Liver (tissue), 9 donors: ENCODE measurements around the gene CASP8AP2. TPM values are rescaled to one million over a fixed set of nuclear protein-coding genes. Genes with fewer than 3 reads are reported as not detected.

Source experiments
- DNase-seq: peaks from one replicate; pipeline ENCODE4 v3.0.0-alpha.2; 2017; ENCODE audit warnings: low spot score
- H3K27ac ChIP-seq, 2 donors: one replicate each; pipeline ENCODE4 v1.7.0; 2013; ENCODE audit warnings: inconsistent platforms in 2 of 2, low read length in 2 of 2, control low read depth in 1 of 2, low read depth in 1 of 2, mild to moderate bottlenecking in 1 of 2
- H3K27me3 ChIP-seq, 4 donors: one replicate each; pipeline versions ENCODE4 v1.6.1 to v1.7.0; 2013; ENCODE audit warnings: low read length in 3 of 4, inconsistent platforms in 1 of 4, mild to moderate bottlenecking in 1 of 4, moderate library complexity in 1 of 4; ENCODE audit not compliant: control insufficient read depth in 4 of 4, insufficient read depth in 4 of 4
- H3K36me3 ChIP-seq, 4 donors: one replicate each; pipeline versions ENCODE4 v1.6.1 to v1.7.0; 2013; ENCODE audit warnings: low read length in 3 of 4, mild to moderate bottlenecking in 3 of 4, low read depth in 1 of 4, moderate library complexity in 1 of 4; ENCODE audit not compliant: control insufficient read depth in 4 of 4, insufficient read depth in 3 of 4
- H3K4me1 ChIP-seq, 4 donors: one replicate each; pipeline versions ENCODE4 v1.6.1 to v1.7.0; 2013; ENCODE audit warnings: low read length in 3 of 4, mild to moderate bottlenecking in 3 of 4, moderate library complexity in 1 of 4; ENCODE audit not compliant: control insufficient read depth in 4 of 4, insufficient read depth in 4 of 4
- H3K4me3 ChIP-seq, 3 donors: one replicate each; pipeline versions ENCODE4 v1.6.1 to v1.7.0; 2013; ENCODE audit warnings: low read length in 3 of 3, control low read depth in 1 of 3, low read depth in 1 of 3, mild to moderate bottlenecking in 1 of 3
- H3K9ac ChIP-seq, 2 donors: one replicate each; pipeline ENCODE4 v1.7.0; 2013; ENCODE audit warnings: low read length in 2 of 2, mild to moderate bottlenecking in 2 of 2, moderate library complexity in 2 of 2, control low read depth in 1 of 2, low read depth in 1 of 2
- H3K9me3 ChIP-seq, 4 donors: one replicate each; pipeline versions ENCODE4 v1.6.1 to v1.7.0; 2013; ENCODE audit warnings: low read length in 3 of 4; ENCODE audit not compliant: control insufficient read depth in 4 of 4
- ATF3 ChIP-seq: IDR thresholded peaks from 2 replicates; pipeline ENCODE4 v1.6.1; 2016; ENCODE audit warnings: antibody characterized with exemption
- CTCF ChIP-seq: fragments of 150-350 bp; IDR thresholded peaks from 2 replicates; pipeline ENCODE4 v1.5.1; 2017; ENCODE audit warnings: improper control_type of control experiment, low read depth, low read length; ENCODE audit not compliant: missing input control
- EGR1 ChIP-seq, 2 donors: IDR thresholded peaks; 2 replicates each; pipeline ENCODE4 v1.6.1; 2016 to 2018; ENCODE audit warnings: antibody characterized with exemption in 2 of 2, low read depth in 2 of 2
- FOXA1 ChIP-seq: IDR thresholded peaks from 2 replicates; pipeline ENCODE4 v1.6.1; 2016; ENCODE audit warnings: antibody characterized with exemption
- FOXA2 ChIP-seq: IDR thresholded peaks from 2 replicates; pipeline ENCODE4 v1.6.1; 2016; ENCODE audit warnings: antibody characterized with exemption
- GABPA ChIP-seq, 2 donors: IDR thresholded peaks in 1 of 2; conservative IDR thresholded peaks in 1 of 2; 2 replicates each; pipeline ENCODE4 v1.6.1; 2016; ENCODE audit warnings: antibody characterized with exemption in 2 of 2, mild to moderate bottlenecking in 1 of 2, moderate library complexity in 1 of 2
- HNF4A ChIP-seq, 2 donors: conservative IDR thresholded peaks; 2 replicates each; pipeline ENCODE4 v1.6.1; 2016; ENCODE audit warnings: antibody characterized with exemption in 2 of 2, mild to moderate bottlenecking in 2 of 2
- HNF4G ChIP-seq: IDR thresholded peaks from 2 replicates; pipeline ENCODE4 v1.6.1; 2016; ENCODE audit warnings: antibody characterized with exemption
- JUND ChIP-seq, 2 donors: IDR thresholded peaks; 2 replicates each; pipeline ENCODE4 v1.6.1; 2016; ENCODE audit warnings: antibody characterized with exemption in 2 of 2
- MAX ChIP-seq: IDR thresholded peaks from 2 replicates; pipeline ENCODE4 v1.6.1; 2016; ENCODE audit warnings: antibody characterized with exemption
- NR2F2 ChIP-seq: IDR thresholded peaks from 2 replicates; pipeline ENCODE4 v1.6.1; 2016; ENCODE audit warnings: antibody characterized with exemption
- RAD21 ChIP-seq, 2 donors: IDR thresholded peaks; 2 replicates each; pipeline ENCODE4 v1.6.1; 2016; ENCODE audit warnings: antibody characterized with exemption in 2 of 2, mild to moderate bottlenecking in 2 of 2
- REST ChIP-seq: IDR thresholded peaks from 2 replicates; pipeline ENCODE4 v1.6.1; 2016; ENCODE audit warnings: antibody characterized with exemption, mild to moderate bottlenecking
- RXRA ChIP-seq, 2 donors: IDR thresholded peaks; 2 replicates each; pipeline ENCODE4 v1.6.1; 2017 to 2018; ENCODE audit warnings: antibody characterized with exemption in 2 of 2, mild to moderate bottlenecking in 1 of 2
- SP1 ChIP-seq: IDR thresholded peaks from 2 replicates; pipeline ENCODE4 v1.6.1; 2018; ENCODE audit warnings: antibody characterized with exemption, mild to moderate bottlenecking
- TAF1 ChIP-seq: conservative IDR thresholded peaks from 2 replicates; pipeline ENCODE4 v1.6.1; 2016; ENCODE audit warnings: antibody characterized with exemption, mild to moderate bottlenecking
- YY1 ChIP-seq: IDR thresholded peaks from 2 replicates; pipeline ENCODE4 v1.6.1; 2016; ENCODE audit warnings: antibody characterized with exemption, mild to moderate bottlenecking
- ZBTB33 ChIP-seq: IDR thresholded peaks from 2 replicates; pipeline ENCODE4 v1.6.1; 2016; ENCODE audit warnings: antibody characterized with exemption
- WGBS: extraction: QIAGEN DNeasy Blood & Tissue Kit; methylation state at CpG from one replicate; pipeline ENCODE4 v1.1.7; 2013; 5-methylcytosine and 5-hydroxymethylcytosine counted together
- polyA plus RNA-seq, 2 donors: library from polyadenylated mRNA; stranded (reverse) in 1 of 2; unstranded in 1 of 2; fragments of 200-250 nt in 1 of 2; fragments of >200 nt in 1 of 2; fragmentation: Nextera tagmentation in 1 of 2; extraction: Ambion mirVana in 1 of 2; gene quantifications; one replicate each; pipeline versions ENCODE4 v1.2.1 to v1.2.3, GENCODE V29; 2013 to 2015
- total RNA-seq, 2 donors: library from RNA; depleted of rRNA; stranded (reverse); fragments of >200 nt; gene quantifications; one replicate each; pipeline ENCODE4 v1.2.3, GENCODE V29; 2014
- donor health status: healthy.
- donor health status: healthy.
- donor health status: healthy.
- donor health status: healthy.
- donor health status: healthy.

Gene CASP8AP2
- total and polyA plus RNA-seq, 4 donors, result 1.9 to 12.2 (median 7.1) TPM

GRCh38 chr6:89836639-89837222 lies 7.1 kb downstream of the CASP8AP2 start:
- no peak overlapping the region for H3K4me3 ChIP-seq
- peaks cover 0 to 8% (median 3%) of the 10 kb centered on the region in 4 donors for H3K36me3 ChIP-seq
- H3K27ac ChIP-seq, result no peak overlapping the region
- TF ChIP-seq HNF4A (conservative IDR thresholded peaks at IDR 0.05), result no peak
- no peak for TF ChIP-seq SP1
- no peak for TF ChIP-seq FOXA1
- no peak for TF ChIP-seq ZBTB33
- no peak for TF ChIP-seq NR2F2
- no peak for TF ChIP-seq EGR1 (IDR thresholded peaks at IDR 0.05; ENCODE audit: low read depth in 2 of 2)
- TF ChIP-seq TAF1, result no peak
- TF ChIP-seq MAX, result no peak
- TF ChIP-seq RXRA (IDR thresholded peaks at IDR 0.05), result no peak
- TF ChIP-seq JUND (IDR thresholded peaks at IDR 0.05), result no peak
- no peak for TF ChIP-seq REST
- no peak for TF ChIP-seq ATF3
- no peak for TF ChIP-seq RAD21 (IDR thresholded peaks at IDR 0.05)
- TF ChIP-seq HNF4G, result no peak
- no peak for TF ChIP-seq YY1
- no peak for TF ChIP-seq FOXA2
- no peak for TF ChIP-seq GABPA (IDR thresholded peaks at IDR 0.05 in 1 of 2, conservative IDR thresholded peaks at IDR 0.05 in 1 of 2)
- no peak for TF ChIP-seq CTCF
- WGBS, result 96% methylated on average over 8 of the region's 8 CpGs
- H3K9ac ChIP-seq, result no peak overlapping the region
- no peaks in the 10 kb centered on the region for H3K4me1 ChIP-seq
- no peak for DNase-seq
- no peaks in the 10 kb centered on the region for H3K27me3 ChIP-seq
- H3K9me3 ChIP-seq, result no peaks in the 10 kb centered on the region
